ENCODE measurements around the gene SERPINA4.
"Not testable (repeated sequence)": the region's sequence is repeated elsewhere in the genome, so short reads cannot be mapped to it uniquely, and the experiment has no call there.

SERPINA4 gene

GRCh38 chr14:94599656-94600004 lies 38.4 kb downstream of the SERPINA4 start:
- Histone ChIP-seq H3K4me3 (ENCODE audit: low read depth, low read length) (no peak overlapping the region), H3K27me3 (ENCODE audit: control insufficient read depth, insufficient read depth, low read length) (no peaks in the 10 kb centered on the region), H3K36me3 (ENCODE audit: control insufficient read depth, insufficient read depth, low read length) (no peaks in the 10 kb centered on the region), H3K9ac (ENCODE audit: low read depth, low read length) (no peak overlapping the region), H3K4me1 (ENCODE audit: control insufficient read depth, insufficient read depth, low read length) (peaks cover 4% of the 10 kb centered on the region), H3K9me3 (ENCODE audit: control insufficient read depth, insufficient read depth, low read length) (no peaks in the 10 kb centered on the region)

GRCh38 chr14:94600148-94600545 lies 38.9 kb downstream of the SERPINA4 start:
- no peak overlapping the region for H3K4me3 ChIP-seq (ENCODE audit: low read depth, low read length)
- H3K9ac ChIP-seq (ENCODE audit: low read depth, low read length): no peak overlapping the region
- H3K4me1 ChIP-seq (ENCODE audit: control insufficient read depth, insufficient read depth, low read length): peaks cover 4% of the 10 kb centered on the region

GRCh38 chr14:94601884-94602391 lies 40.7 kb downstream of the SERPINA4 start:
- H3K36me3 ChIP-seq (ENCODE audit: control insufficient read depth, insufficient read depth, low read length): no peaks in the 10 kb centered on the region
- H3K4me1 ChIP-seq (ENCODE audit: control insufficient read depth, insufficient read depth, low read length): peaks cover 4% of the 10 kb centered on the region
- H3K27me3 ChIP-seq (ENCODE audit: control insufficient read depth, insufficient read depth, low read length): no peaks in the 10 kb centered on the region
- H3K9ac ChIP-seq (ENCODE audit: low read depth, low read length): no peak overlapping the region
- no peaks in the 10 kb centered on the region for H3K9me3 ChIP-seq (ENCODE audit: control insufficient read depth, insufficient read depth, low read length)
- no peak overlapping the region for H3K4me3 ChIP-seq (ENCODE audit: low read depth, low read length)

More at GRCh38 chr14:94600148-94600545, 38.9 kb downstream of the SERPINA4 start:
- no peaks in the 10 kb centered on the region for H3K9me3 ChIP-seq (ENCODE audit: control insufficient read depth, insufficient read depth, low read length)
- no peaks in the 10 kb centered on the region for H3K27me3 ChIP-seq (ENCODE audit: control insufficient read depth, insufficient read depth, low read length)
- H3K36me3 ChIP-seq (ENCODE audit: control insufficient read depth, insufficient read depth, low read length): no peaks in the 10 kb centered on the region

- Histone ChIP-seq H3K36me3 (ENCODE audit: control insufficient read depth, insufficient read depth, low read length) (no peaks in the 10 kb centered on the region), H3K9ac (ENCODE audit: low read depth, low read length) (no peak overlapping the region), H3K4me1 (ENCODE audit: control insufficient read depth, insufficient read depth, low read length) (peaks cover 4% of the 10 kb centered on the region), H3K4me3 (ENCODE audit: low read depth, low read length) (no peak overlapping the region), H3K9me3 (ENCODE audit: control insufficient read depth, insufficient read depth, low read length) (no peaks in the 10 kb centered on the region), H3K27me3 (ENCODE audit: control insufficient read depth, insufficient read depth, low read length) (no peaks in the 10 kb centered on the region)
These were observed 41.5 kb downstream of the SERPINA4 start for GRCh38 chr14:94602722-94603121.

- no peak overlapping the region for H3K4me3 ChIP-seq (ENCODE audit: low read depth, low read length)
- H3K4me1 ChIP-seq (ENCODE audit: control insufficient read depth, insufficient read depth, low read length): no peaks in the 10 kb centered on the region
- no peaks in the 10 kb centered on the region for H3K27me3 ChIP-seq (ENCODE audit: control insufficient read depth, insufficient read depth, low read length)
- no peaks in the 10 kb centered on the region for H3K36me3 ChIP-seq (ENCODE audit: control insufficient read depth, insufficient read depth, low read length)
- no peak overlapping the region for H3K9ac ChIP-seq (ENCODE audit: low read depth, low read length)
- H3K9me3 ChIP-seq (ENCODE audit: control insufficient read depth, insufficient read depth, low read length): no peaks in the 10 kb centered on the region
These were observed 44.1 kb downstream of the SERPINA4 start for GRCh38 chr14:94605361-94605760.

GRCh38 chr14:94608966-94609365 lies 47.7 kb downstream of the SERPINA4 start:
- not testable (repeated sequence) for H3K4me1 ChIP-seq (ENCODE audit: control insufficient read depth, insufficient read depth, low read length); H3K9ac ChIP-seq (ENCODE audit: low read depth, low read length); H3K27me3 ChIP-seq (ENCODE audit: control insufficient read depth, insufficient read depth, low read length); H3K36me3 ChIP-seq (ENCODE audit: control insufficient read depth, insufficient read depth, low read length); H3K9me3 ChIP-seq (ENCODE audit: control insufficient read depth, insufficient read depth, low read length); H3K4me3 ChIP-seq (ENCODE audit: low read depth, low read length)

GRCh38 chr14:94611179-94611578 lies 49.9 kb downstream of the SERPINA4 start:
- Histone ChIP-seq H3K4me1 (ENCODE audit: control insufficient read depth, insufficient read depth, low read length) (no peaks in the 10 kb centered on the region), H3K9me3 (ENCODE audit: control insufficient read depth, insufficient read depth, low read length) (no peaks in the 10 kb centered on the region), H3K27me3 (ENCODE audit: control insufficient read depth, insufficient read depth, low read length) (no peaks in the 10 kb centered on the region), H3K36me3 (ENCODE audit: control insufficient read depth, insufficient read depth, low read length) (no peaks in the 10 kb centered on the region), H3K9ac (ENCODE audit: low read depth, low read length) (no peak overlapping the region), H3K4me3 (ENCODE audit: low read depth, low read length) (no peak overlapping the region)

- H3K27me3 ChIP-seq (ENCODE audit: control insufficient read depth, insufficient read depth, low read length): no peaks in the 10 kb centered on the region
- H3K9ac ChIP-seq (ENCODE audit: low read depth, low read length): no peak within 1 kb of the TSS
- H3K9me3 ChIP-seq (ENCODE audit: control insufficient read depth, insufficient read depth, low read length): peaks cover under 1% of the 10 kb centered on the region
- H3K4me1 ChIP-seq (ENCODE audit: control insufficient read depth, insufficient read depth, low read length): no peaks in the 10 kb centered on the region
- H3K36me3 ChIP-seq (ENCODE audit: control insufficient read depth, insufficient read depth, low read length): no peaks in the 10 kb centered on the region
- H3K4me3 ChIP-seq (ENCODE audit: low read depth, low read length): no peak within 1 kb of the TSS
These were observed 50.9 kb downstream of the SERPINA4 start, which contains the start of gene SERPINA3 for GRCh38 chr14:94612174-94612573. Gene SERPINA3, plus strand, starts transcription at chr14:94612391. Its CDS starts 2,051 bp downstream, at chr14:94614442.

- H3K4me1 ChIP-seq (ENCODE audit: control insufficient read depth, insufficient read depth, low read length): no peaks in the 10 kb centered on the region
- H3K9ac ChIP-seq (ENCODE audit: low read depth, low read length): no peak overlapping the region
- no peaks in the 10 kb centered on the region for H3K36me3 ChIP-seq (ENCODE audit: control insufficient read depth, insufficient read depth, low read length)
- peaks cover 3% of the 10 kb centered on the region for H3K9me3 ChIP-seq (ENCODE audit: control insufficient read depth, insufficient read depth, low read length)
- H3K4me3 ChIP-seq (ENCODE audit: low read depth, low read length): no peak overlapping the region
- no peaks in the 10 kb centered on the region for H3K27me3 ChIP-seq (ENCODE audit: control insufficient read depth, insufficient read depth, low read length)
These were observed 51.6 kb downstream of the SERPINA4 start for GRCh38 chr14:94612580-94613554.

GRCh38 chr14:94613720-94614644 lies 52.7 kb downstream of the SERPINA4 start:
- Histone ChIP-seq H3K4me1 (ENCODE audit: control insufficient read depth, insufficient read depth, low read length) (no peaks in the 10 kb centered on the region), H3K36me3 (ENCODE audit: control insufficient read depth, insufficient read depth, low read length) (no peaks in the 10 kb centered on the region), H3K9ac (ENCODE audit: low read depth, low read length) (no peak overlapping the region), H3K27me3 (ENCODE audit: control insufficient read depth, insufficient read depth, low read length) (no peaks in the 10 kb centered on the region), H3K9me3 (ENCODE audit: control insufficient read depth, insufficient read depth, low read length) (peaks cover 12% of the 10 kb centered on the region), H3K4me3 (ENCODE audit: low read depth, low read length) (no peak overlapping the region)

- H3K4me3 ChIP-seq (ENCODE audit: low read depth, low read length): no peak overlapping the region
- H3K9me3 ChIP-seq (ENCODE audit: control insufficient read depth, insufficient read depth, low read length): peaks cover 13% of the 10 kb centered on the region
- no peaks in the 10 kb centered on the region for H3K4me1 ChIP-seq (ENCODE audit: control insufficient read depth, insufficient read depth, low read length)
- no peaks in the 10 kb centered on the region for H3K27me3 ChIP-seq (ENCODE audit: control insufficient read depth, insufficient read depth, low read length)
- H3K36me3 ChIP-seq (ENCODE audit: control insufficient read depth, insufficient read depth, low read length): no peaks in the 10 kb centered on the region
- H3K9ac ChIP-seq (ENCODE audit: low read depth, low read length): no peak overlapping the region
These were observed 53.6 kb downstream of the SERPINA4 start for GRCh38 chr14:94614802-94615201.
